Measurements from ENCODE around the gene NOTCH1. TPM values are rescaled to one million over a fixed set of nuclear protein-coding genes. Genes with fewer than 3 reads are reported as not detected.

Gene NOTCH1
- total and polyA plus RNA-seq, 2 of the 4 experiments (the other 2 are of a cell fraction): 1.8 to 6.0 TPM

DNA sequence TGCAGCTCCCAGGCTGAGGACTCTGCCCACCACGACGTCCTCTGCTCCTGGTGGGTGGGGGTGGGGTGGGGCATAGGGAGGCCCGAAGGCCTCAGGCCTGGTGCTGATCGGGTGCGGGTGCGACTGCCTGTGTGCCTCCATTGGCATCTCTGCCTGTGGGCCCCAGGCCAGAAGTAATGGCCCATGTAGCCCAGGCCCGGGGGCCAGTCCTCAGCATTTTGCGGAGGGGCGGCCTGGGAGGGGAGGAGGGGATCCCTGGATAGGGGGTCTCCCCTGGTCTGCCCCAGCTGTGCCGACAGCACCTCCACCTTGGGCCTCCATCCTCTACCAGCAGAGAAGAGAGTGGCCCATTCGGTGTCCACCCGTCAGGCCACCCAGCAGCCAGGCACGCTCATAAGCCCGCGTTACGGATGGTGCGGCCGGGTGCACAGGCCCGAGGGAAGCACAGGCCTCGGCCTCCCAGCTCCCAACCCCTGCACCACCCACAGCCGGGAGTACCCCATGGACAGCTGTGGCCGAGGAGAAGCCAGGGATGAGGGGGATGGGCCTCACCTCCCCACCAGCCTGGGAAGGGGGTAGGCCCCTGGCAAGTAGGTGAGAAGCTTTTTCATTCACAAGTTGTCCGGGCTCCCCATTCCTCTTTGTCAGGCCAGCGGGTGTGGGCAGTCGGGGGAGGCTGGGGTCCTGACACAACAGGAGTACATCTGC lies 1.8 kb upstream of the NOTCH1 start (continued):
- TF ChIP-seq, protein P1, sequence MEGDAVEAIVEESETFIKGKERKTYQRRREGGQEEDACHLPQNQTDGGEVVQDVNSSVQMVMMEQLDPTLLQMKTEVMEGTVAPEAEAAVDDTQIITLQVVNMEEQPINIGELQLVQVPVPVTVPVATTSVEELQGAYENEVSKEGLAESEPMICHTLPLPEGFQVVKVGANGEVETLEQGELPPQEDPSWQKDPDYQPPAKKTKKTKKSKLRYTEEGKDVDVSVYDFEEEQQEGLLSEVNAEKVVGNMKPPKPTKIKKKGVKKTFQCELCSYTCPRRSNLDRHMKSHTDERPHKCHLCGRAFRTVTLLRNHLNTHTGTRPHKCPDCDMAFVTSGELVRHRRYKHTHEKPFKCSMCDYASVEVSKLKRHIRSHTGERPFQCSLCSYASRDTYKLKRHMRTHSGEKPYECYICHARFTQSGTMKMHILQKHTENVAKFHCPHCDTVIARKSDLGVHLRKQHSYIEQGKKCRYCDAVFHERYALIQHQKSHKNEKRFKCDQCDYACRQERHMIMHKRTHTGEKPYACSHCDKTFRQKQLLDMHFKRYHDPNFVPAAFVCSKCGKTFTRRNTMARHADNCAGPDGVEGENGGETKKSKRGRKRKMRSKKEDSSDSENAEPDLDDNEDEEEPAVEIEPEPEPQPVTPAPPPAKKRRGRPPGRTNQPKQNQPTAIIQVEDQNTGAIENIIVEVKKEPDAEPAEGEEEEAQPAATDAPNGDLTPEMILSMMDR (conservative IDR thresholded peaks at IDR 0.05; ENCODE audit: low read depth, low read length): no peak

All from IMR-90 (cell line).